PC-9 (cell line): ENCODE measurements around the gene AKR1B15. TPM values are rescaled to one million over a fixed set of nuclear protein-coding genes. Genes with fewer than 3 reads are reported as not detected.

Experiments used
- BruUV-seq: library from RNA; stranded (reverse); fragments of 400-500 nt; replicated peaks from 2 replicates; lab custom pipeline; 2021; lab: Mats Ljungman, UMichigan
- CTCF ChIA-PET: fragments of 300-600 bp; sonication (Branson Sonifier 250); formaldehyde crosslinking; loops from one replicate; lab custom pipeline; 2022; ENCODE audit warnings: antibody characterized with exemption; lab: Charles Lee
- POLR2A ChIA-PET: fragments of 300-600 bp; sonication (Branson Sonifier 250); formaldehyde crosslinking; loops from one replicate; lab custom pipeline; 2022; ENCODE audit warnings: antibody characterized with exemption; ENCODE audit not compliant: unreplicated experiment; lab: Charles Lee
- DNase-seq, 2 experiments: peaks; one replicate each; pipeline versions ENCODE4 v3.0.0 to v3.0.0-alpha.2; 2015 to 2022; ENCODE audit warnings: mixed read lengths in 1 of 2
- H2AFZ ChIP-seq: fragments of 200-600 bp; sonication (generic); 2 replicates; pipeline ENCODE4 v1.8.1; 2017; ENCODE audit warnings: antibody characterized with exemption
- H3F3A ChIP-seq: fragments of 200-600 bp; sonication (generic); 2 replicates; pipeline ENCODE4 v1.8.1; 2017; ENCODE audit warnings: antibody characterized with exemption, mild to moderate bottlenecking, low read depth; ENCODE audit not compliant: insufficient read depth
- H3K27ac ChIP-seq: fragments of 200-600 bp; sonication (generic); 2 replicates; pipeline ENCODE4 v1.6.1; 2016; ENCODE audit warnings: mixed run types
- H3K27me3 ChIP-seq: fragments of 200-600 bp; sonication (generic); 2 replicates; pipeline ENCODE4 v1.6.1; 2016; ENCODE audit warnings: low read depth, mixed run types; ENCODE audit not compliant: insufficient read depth
- H3K36me3 ChIP-seq: fragments of 200-600 bp; sonication (generic); 2 replicates; pipeline ENCODE4 v1.6.1; 2016; ENCODE audit warnings: low read depth, mixed run types
- H3K4me1 ChIP-seq: fragments of 200-600 bp; sonication (generic); replicated peaks from 2 replicates; pipeline ENCODE4 v1.6.1; 2016; ENCODE audit warnings: mixed run types; ENCODE audit not compliant: insufficient read depth
- H3K4me2 ChIP-seq: fragments of 200-600 bp; sonication (generic); 2 replicates; pipeline ENCODE4 v1.6.1; 2017; ENCODE audit warnings: mixed run types
- H3K4me3 ChIP-seq: fragments of 200-600 bp; sonication (generic); 2 replicates; pipeline ENCODE4 v1.6.1; 2016; ENCODE audit warnings: mixed run types
- H3K79me2 ChIP-seq: fragments of 200-600 bp; sonication (generic); 2 replicates; pipeline ENCODE4 v1.6.1; 2017; ENCODE audit warnings: low read depth, mixed run types
- H3K9me2 ChIP-seq: fragments of 200-600 bp; sonication (generic); 2 replicates; pipeline ENCODE4 v1.8.1; 2017; ENCODE audit warnings: mild to moderate bottlenecking; ENCODE audit not compliant: insufficient read depth
- H3K9me3 ChIP-seq: fragments of 200-600 bp; sonication (generic); 2 replicates; pipeline ENCODE4 v1.8.1; 2016; ENCODE audit warnings: low read depth; ENCODE audit not compliant: insufficient read depth
- H4K20me1 ChIP-seq: fragments of 200-600 bp; sonication (generic); 2 replicates; pipeline ENCODE4 v1.8.1; 2017; ENCODE audit not compliant: insufficient read depth
- CTCF ChIP-seq: fragments of 200-600 bp; sonication (generic); conservative IDR thresholded peaks from 2 replicates; pipeline ENCODE4 v1.6.1; 2017; ENCODE audit warnings: mixed run types, antibody characterized with exemption, mild to moderate bottlenecking, moderate library complexity
- EZH2 ChIP-seq: fragments of 200-600 bp; sonication (generic); IDR thresholded peaks from 2 replicates; pipeline ENCODE4 v1.8.0; 2017; ENCODE audit warnings: antibody characterized with exemption, low read depth
- intact Hi-C: fragments of 100-400 bp; cut with micrococcal nuclease; formaldehyde crosslinking; loops from one replicate; pipeline ENCODE4 v1.10.0; 2022; ENCODE audit not compliant: unreplicated experiment
- total RNA-seq: library from RNA; stranded (reverse); gene quantifications from 2 replicates; pipeline ENCODE4 v1.2.3, GENCODE V29; 2021

AKR1B15 gene
- total RNA-seq, 1 experiment from 2014 or later = 3.4 TPM

- H3K36me3 ChIP-seq = peaks cover 7% of the 10 kb centered on the region; the same call in 1 of the 2 replicates
- H3K4me2 ChIP-seq = no peak overlapping the region
- H3K27me3 ChIP-seq = no peaks in the 10 kb centered on the region
- ChIA-PET CTCF (no interaction called here), POLR2A (no interaction called here)
- H3K9me3 ChIP-seq = peaks cover 11% of the 10 kb centered on the region
- H3K9me2 ChIP-seq = no peaks in the 10 kb centered on the region
- intact Hi-C loops = no loop called here
- no peak overlapping the region for H3K4me3 ChIP-seq
- no TSS peak for BruUV-seq
- no peak for DNase-seq
- H3K79me2 ChIP-seq = no peaks in the 10 kb centered on the region
- no peak for TF ChIP-seq EZH2
- TF ChIP-seq CTCF = no peak
- H3K27ac ChIP-seq = no peak overlapping the region
- no peaks in the 10 kb centered on the region for H3K4me1 ChIP-seq
- no peaks in the 10 kb centered on the region for H4K20me1 ChIP-seq
- no peaks in the 10 kb centered on the region for H3F3A ChIP-seq
- H2AFZ ChIP-seq = no peak overlapping the region
Measured at GRCh38 chr7:134571746-134572461, 23.0 kb downstream of the AKR1B15 start.

- Histone ChIP-seq H3K4me3 (no peak overlapping the region), H3K4me1 (no peaks in the 10 kb centered on the region), H2AFZ (no peak overlapping the region), H3K27me3 (no peaks in the 10 kb centered on the region), H3K27ac (no peak overlapping the region), H3K9me2 (no peaks in the 10 kb centered on the region), H3K79me2 (no peaks in the 10 kb centered on the region), H3K4me2 (no peak overlapping the region), H4K20me1 (no peaks in the 10 kb centered on the region), H3K9me3 (peaks cover 11% of the 10 kb centered on the region), H3F3A (no peaks in the 10 kb centered on the region), H3K36me3 (no peaks in the 10 kb centered on the region; the same call in 1 of the 2 replicates)
- POLR2A ChIA-PET = no interaction called here
- CTCF ChIA-PET = no interaction called here
- intact Hi-C loops = no loop called here
- no TSS peak for BruUV-seq
- no peak for TF ChIP-seq CTCF
- TF ChIP-seq EZH2 = no peak
- DNase-seq = no peak
Measured at GRCh38 chr7:134574322-134574721, 25.4 kb downstream of the AKR1B15 start.

- no peak overlapping the region for H3K27ac ChIP-seq
- no peaks in the 10 kb centered on the region for H3K36me3 ChIP-seq
- no peak overlapping the region for H3K4me2 ChIP-seq
- no peak for TF ChIP-seq EZH2
- ChIA-PET CTCF (no interaction called here), POLR2A (no interaction called here)
- peaks cover 15% of the 10 kb centered on the region for H3F3A ChIP-seq
- no peaks in the 10 kb centered on the region for H3K79me2 ChIP-seq
- H3K4me1 ChIP-seq = peaks cover 19% of the 10 kb centered on the region
- H4K20me1 ChIP-seq = no peaks in the 10 kb centered on the region
- peaks cover 21% of the 10 kb centered on the region for H3K9me3 ChIP-seq
- no peaks in the 10 kb centered on the region for H3K9me2 ChIP-seq
- BruUV-seq = no TSS peak
- intact Hi-C loops = no loop called here
- H3K4me3 ChIP-seq = no peak overlapping the region
- DNase-seq = no peak
- no peaks in the 10 kb centered on the region for H3K27me3 ChIP-seq
- no peak overlapping the region for H2AFZ ChIP-seq
Measured at GRCh38 chr7:134584290-134584689, 35.4 kb downstream of the AKR1B15 start.
